Measurements from ENCODE around the gene PRIMA1.

PRIMA1 gene

DNA sequence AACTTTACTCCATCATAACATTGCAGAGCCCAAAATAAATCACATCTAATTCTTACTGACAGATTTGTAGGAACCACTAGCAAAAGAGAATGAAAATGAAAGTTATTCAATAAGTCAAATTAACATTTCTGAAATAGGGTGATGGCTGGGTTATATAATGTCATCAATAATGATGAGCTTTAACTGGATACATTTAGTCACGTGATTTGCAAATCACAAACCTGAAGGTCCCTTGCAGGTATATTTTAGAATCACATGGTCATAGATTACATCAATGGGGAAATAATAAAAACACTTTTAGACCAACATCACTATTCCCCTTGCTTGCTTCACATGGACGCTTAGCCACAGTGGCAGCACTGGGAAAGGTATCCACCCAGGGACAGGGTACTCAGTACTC, 86.7 kb downstream of the PRIMA1 start:
- Histone ChIP-seq H3K9me2 (replicated peaks; ENCODE audit: insufficient read depth, low read length) (no peaks in the 10 kb centered on the region), H3K9ac (ENCODE audit: low read length) (no peak overlapping the region), H3K9me3 (ENCODE audit: insufficient read depth, low read length) (no peaks in the 10 kb centered on the region), H3K27me3 (ENCODE audit: low read length) (no peaks in the 10 kb centered on the region), H3K4me2 (ENCODE audit: low read depth, low read length, poor library complexity, severe bottlenecking) (no peak overlapping the region), H3F3A (ENCODE audit: insufficient read depth) (no peaks in the 10 kb centered on the region), H3K36me3 (ENCODE audit: low read length) (no peaks in the 10 kb centered on the region), H4K20me1 (ENCODE audit: low read depth, low read length) (no peaks in the 10 kb centered on the region), H3K79me2 (ENCODE audit: insufficient read depth, low read length) (no peaks in the 10 kb centered on the region), H3K27ac (ENCODE audit: low read depth, low read length) (no peak overlapping the region), H3K4me3 (ENCODE audit: insufficient read depth, low read length, poor library complexity, severe bottlenecking) (no peak overlapping the region), H2AFZ (ENCODE audit: low read depth, low read length, severe bottlenecking) (no peak overlapping the region)
- no peak for TF ChIP-seq EZH2phosphoT487 (conservative IDR thresholded peaks at IDR 0.05; ENCODE audit: low read length)
- TF ChIP-seq, protein P1, sequence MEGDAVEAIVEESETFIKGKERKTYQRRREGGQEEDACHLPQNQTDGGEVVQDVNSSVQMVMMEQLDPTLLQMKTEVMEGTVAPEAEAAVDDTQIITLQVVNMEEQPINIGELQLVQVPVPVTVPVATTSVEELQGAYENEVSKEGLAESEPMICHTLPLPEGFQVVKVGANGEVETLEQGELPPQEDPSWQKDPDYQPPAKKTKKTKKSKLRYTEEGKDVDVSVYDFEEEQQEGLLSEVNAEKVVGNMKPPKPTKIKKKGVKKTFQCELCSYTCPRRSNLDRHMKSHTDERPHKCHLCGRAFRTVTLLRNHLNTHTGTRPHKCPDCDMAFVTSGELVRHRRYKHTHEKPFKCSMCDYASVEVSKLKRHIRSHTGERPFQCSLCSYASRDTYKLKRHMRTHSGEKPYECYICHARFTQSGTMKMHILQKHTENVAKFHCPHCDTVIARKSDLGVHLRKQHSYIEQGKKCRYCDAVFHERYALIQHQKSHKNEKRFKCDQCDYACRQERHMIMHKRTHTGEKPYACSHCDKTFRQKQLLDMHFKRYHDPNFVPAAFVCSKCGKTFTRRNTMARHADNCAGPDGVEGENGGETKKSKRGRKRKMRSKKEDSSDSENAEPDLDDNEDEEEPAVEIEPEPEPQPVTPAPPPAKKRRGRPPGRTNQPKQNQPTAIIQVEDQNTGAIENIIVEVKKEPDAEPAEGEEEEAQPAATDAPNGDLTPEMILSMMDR (IDR thresholded peaks at IDR 0.05; ENCODE audit: insufficient read depth, low read length, poor library complexity, severe bottlenecking): no peak

DNA sequence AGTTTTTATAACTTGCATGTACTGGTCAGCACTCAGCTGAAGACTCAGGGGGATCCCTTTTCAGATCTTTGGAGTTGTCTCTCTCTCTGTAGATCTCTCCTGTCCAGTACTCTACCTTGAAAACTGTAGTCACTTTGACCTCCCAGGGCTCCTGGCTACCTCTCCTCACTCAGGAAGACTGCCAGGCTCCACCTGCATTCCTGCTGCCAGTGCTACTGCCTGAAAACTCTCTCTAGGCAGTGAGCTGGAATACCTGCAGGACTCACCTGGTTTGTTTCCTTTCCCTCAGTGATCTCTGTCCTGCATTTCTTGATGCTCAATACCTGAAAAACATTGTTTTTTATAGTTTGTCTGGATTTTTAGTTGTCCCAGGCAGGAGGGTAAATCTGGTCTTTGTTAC, 87.4 kb downstream of the PRIMA1 start:
- H3K27me3 ChIP-seq (ENCODE audit: low read length): no peaks in the 10 kb centered on the region
- no peaks in the 10 kb centered on the region for H3K36me3 ChIP-seq (ENCODE audit: low read length)
- H3K79me2 ChIP-seq (ENCODE audit: insufficient read depth, low read length): no peaks in the 10 kb centered on the region
- no peak overlapping the region for H3K27ac ChIP-seq (ENCODE audit: low read depth, low read length)
- no peak overlapping the region for H3K4me3 ChIP-seq (ENCODE audit: insufficient read depth, low read length, poor library complexity, severe bottlenecking)
- H3F3A ChIP-seq (ENCODE audit: insufficient read depth): no peaks in the 10 kb centered on the region
- H3K9me2 ChIP-seq (replicated peaks; ENCODE audit: insufficient read depth, low read length): no peaks in the 10 kb centered on the region
- H3K9ac ChIP-seq (ENCODE audit: low read length): no peak overlapping the region
- H3K9me3 ChIP-seq (ENCODE audit: insufficient read depth, low read length): no peaks in the 10 kb centered on the region
- no peak overlapping the region for H3K4me2 ChIP-seq (ENCODE audit: low read depth, low read length, poor library complexity, severe bottlenecking)
- no peak overlapping the region for H2AFZ ChIP-seq (ENCODE audit: low read depth, low read length, severe bottlenecking)
- H4K20me1 ChIP-seq (ENCODE audit: low read depth, low read length): no peaks in the 10 kb centered on the region
- no peak for TF ChIP-seq EZH2phosphoT487 (conservative IDR thresholded peaks at IDR 0.05; ENCODE audit: low read length)
- TF ChIP-seq, protein P1 (IDR thresholded peaks at IDR 0.05; ENCODE audit: insufficient read depth, low read length, poor library complexity, severe bottlenecking): no peak

DNA sequence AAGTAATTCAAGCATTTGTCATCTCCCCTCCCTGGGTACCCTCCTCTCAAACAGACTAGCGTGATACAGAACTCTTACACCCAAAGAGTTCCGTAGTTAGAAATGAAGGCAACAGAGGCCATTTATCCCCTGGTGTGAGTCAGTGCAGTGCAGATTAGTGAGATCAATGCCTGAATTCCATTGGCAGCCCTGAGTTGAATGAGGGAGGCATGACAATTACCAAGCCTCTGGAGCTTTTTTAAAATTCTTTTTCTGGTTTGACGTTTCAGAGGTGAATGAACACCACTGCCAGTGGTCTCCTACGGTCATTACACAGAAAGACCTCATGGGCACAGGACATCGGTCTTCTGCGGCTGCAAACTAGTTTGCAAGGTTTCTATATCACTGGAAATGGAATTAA, 94.4 kb downstream of the PRIMA1 start:
- no peaks in the 10 kb centered on the region for H3K79me2 ChIP-seq (ENCODE audit: insufficient read depth, low read length)
- no peaks in the 10 kb centered on the region for H3F3A ChIP-seq (ENCODE audit: insufficient read depth)
- no peaks in the 10 kb centered on the region for H3K9me3 ChIP-seq (ENCODE audit: insufficient read depth, low read length)
- no peaks in the 10 kb centered on the region for H3K36me3 ChIP-seq (ENCODE audit: low read length)
- H3K4me3 ChIP-seq (ENCODE audit: insufficient read depth, low read length, poor library complexity, severe bottlenecking): no peak overlapping the region
- TF ChIP-seq, protein P1 (IDR thresholded peaks at IDR 0.05; ENCODE audit: insufficient read depth, low read length, poor library complexity, severe bottlenecking): no peak
- TF ChIP-seq EZH2phosphoT487 (conservative IDR thresholded peaks at IDR 0.05; ENCODE audit: low read length): no peak
- no peaks in the 10 kb centered on the region for H3K27me3 ChIP-seq (ENCODE audit: low read length)
- H3K9me2 ChIP-seq (replicated peaks; ENCODE audit: insufficient read depth, low read length): no peaks in the 10 kb centered on the region
- no peak overlapping the region for H3K9ac ChIP-seq (ENCODE audit: low read length)
- no peak overlapping the region for H3K4me2 ChIP-seq (ENCODE audit: low read depth, low read length, poor library complexity, severe bottlenecking)
- H2AFZ ChIP-seq (ENCODE audit: low read depth, low read length, severe bottlenecking): no peak overlapping the region
- no peaks in the 10 kb centered on the region for H4K20me1 ChIP-seq (ENCODE audit: low read depth, low read length)
- H3K27ac ChIP-seq (ENCODE audit: low read depth, low read length): no peak overlapping the region
